ENCODE measurements around the gene INPP5A.
A peak's percentile ranks its signal among the peaks of the same experiment; 100 is the strongest.

INPP5A gene

DNA sequence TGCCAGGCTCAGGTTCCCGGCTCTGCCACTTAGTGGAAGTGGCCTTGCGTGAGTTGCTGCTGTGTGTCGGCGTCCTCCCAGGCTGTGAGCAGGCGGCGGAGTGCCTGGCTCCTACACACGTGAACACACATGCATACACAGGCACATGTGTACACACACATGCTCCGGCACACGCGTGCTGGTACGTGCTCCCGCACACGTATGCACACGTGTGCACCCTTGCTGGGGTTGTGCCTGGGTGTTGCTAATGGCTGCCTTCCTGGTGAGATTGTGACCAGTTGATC lies 107.6 kb downstream of the INPP5A start:
- DNase-seq (ENCODE audit: low read depth in 3 of 3) = no peak

DNA sequence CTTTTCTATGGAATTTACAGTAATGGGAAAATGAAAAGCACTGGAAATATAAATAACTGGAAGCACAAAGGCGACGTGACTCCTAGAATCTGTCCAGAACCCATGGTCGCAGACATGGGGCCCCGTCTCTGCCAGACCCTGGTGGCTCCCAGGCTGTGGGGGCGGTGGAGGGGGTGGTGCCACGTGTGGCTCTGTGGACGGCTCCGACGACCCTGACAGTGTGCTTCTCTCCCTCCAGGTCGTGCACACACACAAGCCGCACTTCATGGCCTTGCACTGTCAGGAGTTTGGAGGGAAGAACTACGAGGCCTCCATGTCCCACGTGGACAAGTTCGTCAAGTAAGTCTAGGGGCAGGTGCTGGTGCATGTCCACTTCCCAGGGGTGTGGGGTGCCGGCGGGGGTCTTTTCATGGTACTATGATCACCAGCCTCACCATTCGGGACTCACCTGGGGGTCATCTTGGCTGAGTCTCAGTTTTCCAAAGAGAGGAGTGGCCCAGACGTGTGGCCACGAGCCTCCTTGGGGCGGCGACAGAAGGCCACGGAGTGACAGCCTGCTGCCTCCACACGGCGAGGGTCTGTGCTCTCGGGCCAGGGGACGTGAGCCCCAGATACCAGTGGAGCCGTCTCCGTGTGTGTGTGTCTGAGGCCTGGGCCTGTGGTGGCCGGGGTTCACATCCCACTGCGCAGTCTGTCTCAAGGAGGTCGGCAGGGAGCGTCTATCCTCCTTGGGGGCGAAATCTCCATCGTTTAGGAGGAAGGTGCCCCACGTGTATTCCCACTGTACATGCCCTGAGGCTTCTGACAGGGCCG lies 108.2 kb downstream of the INPP5A start:
- DNase-seq (ENCODE audit: low read depth in 3 of 3) = no peak

- DNase-seq (ENCODE audit: low read depth in 3 of 3) = no peak
Measured at GRCh38 chr10:132646443-132647097, 109.0 kb downstream of the INPP5A start.

- DNase-seq (ENCODE audit: low read depth in 3 of 3) = no peak
Measured at GRCh38 chr10:132647424-132647823, 109.8 kb downstream of the INPP5A start.

DNA sequence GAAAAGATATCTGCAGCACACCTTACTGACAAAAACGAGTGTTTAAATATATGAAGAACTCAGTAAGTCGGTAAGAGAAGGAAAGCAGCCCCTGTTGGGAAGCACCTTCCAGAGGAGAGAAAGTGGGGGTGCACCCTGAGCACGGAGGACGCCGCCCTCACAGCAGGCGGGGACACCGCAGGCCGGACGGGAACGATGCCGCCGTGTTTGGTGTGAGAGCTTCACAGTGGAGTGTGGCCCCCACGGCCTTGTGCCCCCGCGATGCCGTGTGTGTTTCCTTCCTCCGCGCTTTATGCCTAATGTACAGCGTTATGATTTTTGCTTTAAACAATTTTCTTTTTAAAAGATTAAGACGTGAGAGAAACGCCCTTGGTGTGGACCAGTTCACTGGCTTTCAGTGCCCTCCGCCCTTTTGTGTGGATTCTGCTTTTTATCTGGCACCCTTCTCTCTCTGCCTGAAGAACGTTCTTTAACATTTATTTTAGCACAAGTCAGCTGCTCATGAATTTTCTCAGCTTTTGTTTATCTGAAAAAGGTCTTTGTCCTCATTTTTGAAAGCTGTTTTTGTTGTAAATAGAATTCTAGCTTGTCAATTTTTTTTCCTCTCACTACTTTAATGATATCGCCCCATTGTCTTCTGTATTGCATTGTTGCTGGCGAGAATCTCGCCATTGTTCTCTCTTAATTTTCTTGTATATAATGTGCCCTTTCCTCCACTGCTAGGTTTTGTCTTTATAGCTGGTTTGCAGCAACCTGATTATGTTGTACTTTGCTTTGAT lies 110.7 kb downstream of the INPP5A start:
- DNase-seq (ENCODE audit: low read depth in 3 of 3) = no peak

DNA sequence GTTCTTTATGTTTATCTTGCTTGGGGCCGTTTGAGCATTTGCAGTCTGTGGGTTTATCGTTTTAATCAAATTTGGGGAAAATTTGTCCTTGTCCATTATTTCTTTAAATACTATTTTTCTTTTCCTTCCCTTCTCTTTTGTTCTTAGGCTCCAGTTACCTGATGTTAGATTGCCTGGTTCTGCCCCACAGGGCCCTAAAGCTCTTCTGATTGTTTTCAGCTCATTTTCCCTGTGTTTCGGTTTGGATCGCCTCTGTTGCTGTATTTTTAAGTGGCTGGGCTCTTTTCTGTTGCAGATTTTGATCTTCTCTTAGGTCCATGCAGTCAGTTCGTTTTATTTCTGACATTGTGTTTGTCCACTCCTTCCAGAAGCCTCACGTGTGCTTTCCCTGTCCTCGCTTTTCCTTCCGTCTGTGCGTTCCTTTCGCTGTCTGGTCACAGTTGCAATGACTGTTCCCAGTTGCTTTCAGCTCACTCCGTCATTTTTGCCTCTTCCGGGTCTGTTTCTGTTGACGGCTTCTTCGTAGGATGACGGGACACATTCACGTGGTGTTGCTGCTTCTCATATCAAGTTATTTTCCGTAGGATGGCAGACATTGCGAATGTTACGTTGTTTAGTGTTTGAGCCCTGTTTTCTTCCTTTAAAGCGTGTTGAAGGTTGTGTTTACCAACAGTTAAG lies 111.4 kb downstream of the INPP5A start:
- DNase-seq (ENCODE audit: low read depth in 3 of 3) = no peak

DNA sequence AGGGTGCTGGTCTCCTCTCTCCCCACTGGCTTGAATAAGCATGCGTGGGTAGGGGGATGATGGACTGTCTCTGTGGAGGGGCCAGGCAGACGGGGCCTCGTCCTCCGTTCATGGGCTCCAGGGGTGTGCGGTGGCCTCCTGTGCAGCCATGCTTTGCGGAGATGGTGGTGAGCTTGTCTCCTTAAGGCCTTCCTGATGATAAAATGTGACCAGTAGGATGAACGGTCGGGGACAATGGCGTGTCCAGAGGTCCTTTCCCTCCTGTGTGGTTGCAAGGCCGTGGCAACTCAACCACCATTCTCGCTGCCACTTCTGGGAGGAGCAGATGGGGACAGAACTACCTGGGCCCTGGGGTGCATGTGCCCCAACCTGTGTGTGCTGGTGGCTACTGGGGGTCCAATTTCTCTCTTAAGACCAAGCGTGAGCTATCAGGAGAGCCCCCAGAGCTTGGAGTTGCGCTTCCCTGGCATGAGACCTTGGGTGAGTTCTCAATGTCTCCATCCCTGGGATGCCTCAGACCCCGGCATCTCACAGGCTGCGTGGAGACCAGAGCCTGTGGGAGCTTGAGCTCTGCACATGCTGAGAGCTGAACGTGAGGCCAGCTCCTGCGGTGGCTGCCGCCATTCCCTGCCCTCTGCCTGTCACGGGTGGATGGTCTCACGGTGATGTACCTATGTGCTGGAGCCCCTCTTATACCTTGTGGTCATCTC lies 112.2 kb downstream of the INPP5A start:
- no peak for DNase-seq (ENCODE audit: low read depth in 3 of 3)

DNA sequence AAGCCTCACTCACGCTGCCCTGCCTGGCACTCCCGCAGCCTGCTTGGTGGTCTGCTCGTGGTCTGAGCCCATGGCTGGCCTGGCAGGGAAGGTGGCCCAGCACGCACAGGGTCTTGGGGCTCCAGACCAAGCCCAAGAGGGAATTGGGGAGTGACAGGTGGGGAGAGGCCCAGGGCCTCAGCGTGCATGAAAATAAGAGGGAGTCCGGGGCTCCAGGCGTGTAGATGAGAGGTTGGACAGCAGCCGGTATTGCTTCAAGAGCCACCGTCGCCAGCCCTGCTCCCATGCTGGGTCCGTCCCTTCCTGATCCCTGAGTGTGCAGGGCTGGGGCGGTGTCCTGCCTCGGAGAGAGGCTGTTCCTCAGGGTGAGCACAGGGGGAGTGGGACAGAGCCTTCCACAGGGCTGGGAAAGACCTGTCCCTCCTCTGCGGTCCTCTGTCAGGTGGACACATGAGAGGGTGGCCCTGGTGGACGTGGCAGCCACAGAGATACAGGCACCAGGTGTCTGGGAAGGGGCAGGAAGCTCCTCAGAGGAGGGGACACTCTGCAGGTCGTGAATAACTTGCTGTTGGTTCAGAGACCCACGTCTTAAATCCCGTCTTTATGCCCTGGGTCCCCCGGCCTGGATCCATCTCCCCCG lies 113.1 kb downstream of the INPP5A start:
- DNase-seq (ENCODE audit: low read depth in 3 of 3) = no peak

- no peak for DNase-seq (ENCODE audit: low read depth in 3 of 3)
Measured at GRCh38 chr10:132651511-132652029, 114.0 kb downstream of the INPP5A start.

GRCh38 chr10:132652446-132652845 lies 114.9 kb downstream of the INPP5A start:
- DNase-seq (ENCODE audit: low read depth in 3 of 3) = no peak

DNA sequence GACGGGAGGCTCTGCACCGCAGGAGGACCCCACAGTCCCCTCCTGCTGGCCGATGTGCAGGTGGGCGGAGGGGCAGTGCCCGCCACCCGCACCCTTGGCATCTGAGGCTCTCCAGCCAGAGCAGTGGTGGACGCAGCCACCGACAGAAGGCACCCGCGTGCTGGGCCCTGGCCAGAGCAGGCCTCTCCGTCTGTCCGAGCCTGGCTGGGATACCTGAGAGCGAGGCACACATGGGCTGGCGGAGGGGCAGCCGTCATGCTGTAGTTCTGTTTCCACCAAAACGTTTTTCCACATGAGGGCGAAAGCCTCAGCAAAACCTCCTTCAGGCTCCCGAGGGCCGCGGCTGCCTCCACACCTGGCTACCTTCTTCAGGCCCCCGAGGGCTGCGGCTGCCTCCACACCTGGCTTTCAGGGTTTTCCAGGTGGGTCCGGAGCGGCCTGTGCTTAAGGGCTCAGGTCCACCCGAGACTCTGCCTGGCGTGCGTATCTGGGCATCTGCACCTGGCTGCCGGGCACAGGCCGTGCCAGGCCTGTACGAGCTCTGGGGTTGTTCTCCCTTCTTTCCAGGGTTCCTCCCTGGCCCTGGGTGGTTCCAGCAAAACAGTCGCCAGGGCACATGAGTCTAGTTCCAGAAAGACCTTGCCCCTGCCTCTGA lies 115.5 kb downstream of the INPP5A start:
- DNase-seq (ENCODE audit: low read depth in 3 of 3) = no peak

DNA sequence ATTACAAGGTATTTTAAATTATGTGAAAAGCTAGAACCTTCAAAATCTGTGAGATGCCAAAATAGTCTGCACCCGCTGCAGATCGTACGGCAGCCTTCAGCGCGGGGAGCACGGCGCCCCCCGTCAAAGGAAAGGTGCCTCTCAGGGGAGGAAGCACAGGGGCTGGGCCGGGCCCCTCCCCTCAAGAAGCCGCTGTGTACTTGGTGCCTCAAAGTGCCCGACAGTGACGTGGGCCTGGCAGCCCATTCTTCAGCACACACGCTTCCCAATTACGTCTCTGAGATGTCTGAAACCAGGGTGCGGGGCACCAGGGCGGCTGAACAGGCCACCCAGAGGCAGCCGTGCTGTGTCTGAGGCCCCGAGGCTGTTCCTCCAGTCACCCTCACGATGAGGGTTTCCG lies 116.1 kb downstream of the INPP5A start:
- DNase-seq (ENCODE audit: low read depth in 3 of 3) = no peak

GRCh38 chr10:132654121-132654571 lies 116.6 kb downstream of the INPP5A start:
- no peak for DNase-seq (ENCODE audit: low read depth in 3 of 3)

DNA sequence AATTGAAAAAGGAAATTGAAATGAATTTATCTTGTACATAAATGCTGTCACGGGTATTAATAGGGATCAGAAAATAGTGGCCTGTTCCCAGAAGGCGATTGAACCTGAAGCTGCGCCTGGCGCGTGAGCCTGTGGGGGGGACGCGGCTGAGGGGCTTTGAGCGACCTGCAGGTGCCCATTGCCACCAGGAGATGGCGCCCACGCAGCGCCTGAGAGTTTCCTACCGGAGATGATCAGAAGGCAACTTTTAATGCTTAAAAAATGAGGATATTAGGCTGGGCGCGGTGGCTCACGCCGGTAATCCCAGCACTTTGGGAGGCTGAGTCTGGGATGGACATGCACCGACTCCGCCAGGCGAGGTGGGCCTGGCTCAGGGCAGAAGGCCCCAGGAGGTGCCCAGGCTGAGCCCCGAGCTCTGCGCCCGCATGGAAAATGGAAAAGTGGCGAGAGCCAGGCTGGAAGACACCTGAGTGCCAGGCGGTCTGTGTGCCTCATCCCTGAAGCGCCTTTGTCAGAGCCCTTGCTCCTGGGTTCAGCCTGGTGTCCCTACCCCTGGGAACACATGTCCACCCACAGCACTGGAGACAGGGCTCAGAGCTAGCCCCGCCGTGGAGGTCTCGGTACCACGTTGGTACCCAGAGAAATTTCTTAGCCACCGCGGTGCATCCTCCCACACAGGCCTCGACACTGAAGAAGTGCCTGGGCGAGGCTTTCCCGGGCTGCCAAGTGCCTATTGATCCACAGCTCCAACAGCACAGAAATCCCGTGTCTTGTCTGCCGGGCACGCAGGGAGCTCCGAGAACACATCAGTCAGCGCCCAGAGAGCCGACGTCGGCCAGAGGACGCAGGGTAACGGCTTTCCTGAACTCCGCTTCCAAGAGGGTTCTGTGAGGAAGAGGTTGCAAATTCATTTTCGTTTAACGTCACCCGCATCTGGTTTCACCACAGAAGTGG lies 117.4 kb downstream of the INPP5A start:
- peak; percentile 18 to 40 (median 30) for DNase-seq (ENCODE audit: low read depth in 3 of 3)

DNA sequence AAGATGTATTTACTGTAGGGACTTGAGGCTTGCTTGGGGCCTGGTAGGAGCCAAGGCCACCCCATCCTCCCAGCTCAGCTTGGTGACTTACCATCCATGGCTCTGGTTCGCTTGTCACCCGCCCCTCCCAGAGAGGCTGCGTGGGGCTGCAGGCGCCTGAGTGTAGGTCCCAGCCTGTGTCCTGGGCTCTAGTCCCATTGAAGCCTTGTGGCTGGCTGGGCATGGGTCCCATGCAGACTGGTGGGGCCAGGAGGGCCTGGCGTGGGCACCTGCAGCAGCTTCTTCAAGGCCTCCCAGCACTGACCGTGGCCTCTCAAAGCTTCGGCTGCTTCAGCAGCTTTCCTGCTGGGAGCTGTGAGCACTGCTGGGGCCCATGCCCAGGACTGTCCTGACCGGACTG lies 118.1 kb downstream of the INPP5A start:
- no peak for DNase-seq (ENCODE audit: low read depth in 3 of 3)

DNA sequence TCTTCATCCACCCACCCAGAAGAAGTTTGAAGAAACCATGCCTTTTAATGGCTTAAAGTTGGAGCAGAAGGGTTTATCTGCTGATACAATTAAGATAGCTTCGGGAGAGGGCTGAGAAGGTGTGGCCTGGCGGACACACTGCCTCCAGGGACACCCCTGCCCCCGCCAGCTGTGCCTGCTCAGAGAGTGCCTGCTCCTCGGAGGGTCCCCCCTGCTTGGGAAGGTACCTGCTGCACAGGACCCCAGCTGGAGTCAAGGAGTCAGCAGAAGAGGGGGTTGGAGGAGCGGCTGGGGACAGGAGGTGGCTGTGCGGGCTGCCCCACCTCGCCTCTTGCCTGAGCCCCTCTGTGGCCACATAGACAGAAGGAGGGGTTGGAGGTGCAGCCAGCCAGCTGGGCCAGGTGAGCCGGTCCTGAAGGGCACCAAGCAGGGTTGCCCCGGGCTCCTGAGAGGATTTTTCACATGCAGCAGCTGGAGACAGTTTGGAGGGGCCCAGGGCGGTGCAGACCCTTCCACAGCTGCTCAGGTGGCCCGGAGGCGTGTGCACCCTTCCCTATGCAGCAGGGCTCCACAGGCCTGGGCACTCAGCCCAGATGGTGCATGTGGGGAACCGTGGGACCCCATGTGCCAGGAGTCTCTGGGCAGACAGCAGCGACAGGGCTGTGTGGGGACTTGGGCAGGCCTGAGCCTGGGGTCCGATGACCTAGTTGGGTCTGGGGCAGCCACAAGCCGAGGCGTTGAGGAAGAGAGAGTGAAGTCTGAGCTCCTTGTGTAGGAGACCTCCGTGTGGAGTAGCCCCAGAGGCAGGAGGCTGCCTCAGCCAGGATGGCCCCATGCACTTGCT lies 118.9 kb downstream of the INPP5A start:
- no peak for DNase-seq (ENCODE audit: low read depth in 3 of 3)

DNA sequence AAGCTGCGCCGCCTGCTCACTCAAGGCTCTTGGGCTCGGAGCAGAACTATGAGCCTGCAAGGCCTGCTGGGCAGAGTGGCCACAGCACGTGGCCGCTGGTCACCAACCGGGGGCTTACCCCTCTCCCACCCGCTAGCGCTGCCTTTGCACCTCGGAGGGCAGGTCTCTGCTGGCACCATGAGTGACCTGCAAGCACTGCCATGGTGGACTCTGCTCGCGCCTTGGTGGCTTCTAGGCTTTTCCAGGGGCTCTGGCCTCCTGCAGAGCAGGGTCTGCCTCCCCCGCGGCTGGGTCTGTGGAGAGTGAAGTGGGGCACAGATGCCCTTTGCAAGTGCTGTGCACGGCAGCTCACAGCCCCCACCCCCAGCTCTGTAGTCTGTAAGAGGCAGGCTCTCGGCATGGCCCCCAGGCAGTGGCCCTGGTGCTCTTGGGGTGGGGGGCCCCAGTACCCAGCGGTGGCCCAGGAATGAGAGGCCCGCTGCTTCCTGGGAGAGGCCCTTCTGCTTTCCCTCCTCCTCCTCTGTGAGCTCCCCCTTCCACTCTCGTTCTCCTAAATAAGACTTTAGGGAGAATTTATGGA lies 119.6 kb downstream of the INPP5A start:
- no peak for DNase-seq (ENCODE audit: low read depth in 3 of 3)

DNA sequence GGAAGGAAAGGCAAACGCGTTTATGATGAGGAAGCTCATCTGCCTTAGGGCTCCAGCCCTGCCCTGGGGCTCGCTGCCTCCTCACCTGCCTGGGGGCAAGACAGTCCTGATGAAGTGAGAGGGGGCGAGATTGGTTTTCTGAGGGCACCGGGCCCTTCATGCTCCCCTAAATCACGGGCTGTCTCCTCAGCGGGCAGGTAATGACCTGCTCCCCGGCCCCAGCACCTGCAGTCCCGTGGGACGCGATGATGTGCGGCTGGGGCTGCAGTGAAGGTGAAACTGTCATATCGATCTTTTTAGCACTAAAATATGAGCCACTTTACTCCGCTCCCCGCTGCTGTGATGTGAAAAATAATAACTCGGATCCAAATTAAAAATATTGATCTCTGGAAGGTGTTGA lies 120.2 kb downstream of the INPP5A start:
- no peak for DNase-seq (ENCODE audit: low read depth in 3 of 3)
